Stimulated activated CD8-positive, alpha-beta memory T cell treated with anti-CD3 and anti-CD28 coated beads, Interleukin-15, amount 100 ng/mL, for 1 hour (primary cell): ENCODE data around the gene EFS.
"Not testable (repeated sequence)": the region's sequence is repeated elsewhere in the genome, so short reads cannot be mapped to it uniquely, and the experiment has no call there.

ENCODE experiments used
- DNase-seq: peaks from one replicate; pipeline ENCODE4 v3.0.0-alpha.2; 2020; ENCODE audit warnings: low read depth

EFS gene

GRCh38 chr14:23398348-23398747 is 33.4 kb upstream of the EFS start:
- DNase-seq: no peak

GRCh38 chr14:23396781-23397407 is 31.9 kb upstream of the EFS start:
- no peak for DNase-seq

DNA sequence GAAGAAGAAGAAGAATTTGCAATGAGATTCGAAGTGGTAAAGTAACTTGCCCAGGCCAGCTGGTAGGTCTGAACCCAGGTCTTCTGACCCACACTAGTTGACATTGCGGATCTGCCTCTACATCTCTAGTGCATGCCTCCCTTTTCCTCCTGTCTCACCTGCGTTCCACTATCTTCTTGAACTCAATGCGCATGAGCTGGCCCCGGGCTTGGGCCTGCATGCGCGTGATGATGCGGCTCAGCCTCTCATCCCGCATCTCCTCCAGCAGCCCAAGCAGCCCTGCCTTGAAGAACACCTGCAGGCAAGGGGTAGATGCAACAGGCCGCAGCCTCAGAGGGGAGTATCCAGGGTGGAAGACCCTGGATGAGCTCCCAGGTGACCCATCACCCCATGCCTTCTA is 31.2 kb upstream of the EFS start:
- DNase-seq: no peak

- DNase-seq: no peak
Measured at GRCh38 chr14:23392613-23393012, 27.6 kb upstream of the EFS start.

GRCh38 chr14:23389871-23390270 is 24.9 kb upstream of the EFS start:
- not testable (repeated sequence) for DNase-seq

GRCh38 chr14:23389396-23389795 is 24.4 kb upstream of the EFS start:
- DNase-seq: no peak

GRCh38 chr14:23388996-23389395 is 24.0 kb upstream of the EFS start:
- DNase-seq: no peak

DNA sequence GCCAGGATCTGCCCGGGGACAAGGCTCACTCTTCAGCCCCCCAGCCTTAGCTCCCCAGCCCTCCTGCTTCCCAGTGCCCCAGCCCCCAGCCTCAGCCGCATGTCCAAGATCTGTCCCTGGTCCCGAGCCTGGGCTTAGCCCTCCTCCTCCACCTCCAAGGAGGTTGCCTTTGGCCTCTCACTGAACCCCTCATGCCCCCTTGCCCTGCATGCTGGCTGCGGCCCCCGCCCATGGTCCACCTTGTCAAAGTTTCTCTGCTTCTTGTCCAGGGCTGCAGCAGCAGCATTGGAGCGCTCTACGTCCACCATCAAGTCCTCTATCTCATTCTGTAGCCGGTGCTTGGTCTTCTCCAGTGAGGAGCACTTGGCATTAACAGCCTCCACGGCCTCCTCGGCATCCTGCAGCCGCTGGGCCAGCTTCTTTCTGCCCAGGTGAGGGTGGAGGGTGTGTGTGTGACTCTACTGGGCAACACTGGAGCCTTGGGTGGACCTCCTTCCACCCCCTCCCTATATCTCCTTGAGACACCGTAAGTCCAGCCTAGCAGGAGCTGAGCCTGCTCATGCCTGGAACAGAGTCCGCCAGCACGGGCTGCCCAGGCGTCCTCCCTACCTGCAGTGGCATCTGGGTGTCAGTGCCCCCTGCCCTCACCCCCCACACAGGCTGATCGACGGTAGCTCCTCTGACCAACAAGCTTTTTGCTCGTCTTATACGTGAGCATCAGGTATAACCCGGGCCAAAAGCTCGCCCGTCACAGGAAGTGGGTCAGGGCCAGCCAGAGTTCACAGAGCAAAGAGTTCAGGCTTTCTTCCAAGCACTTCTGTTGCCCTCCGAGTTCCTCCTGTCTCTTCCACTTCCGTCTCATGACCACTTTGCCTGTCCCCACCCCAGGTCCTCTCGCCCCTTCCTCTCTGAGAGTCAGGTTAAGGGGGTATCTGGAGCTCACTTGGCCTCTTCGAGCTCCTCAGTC is 23.2 kb upstream of the EFS start:
- no peak for DNase-seq

DNA sequence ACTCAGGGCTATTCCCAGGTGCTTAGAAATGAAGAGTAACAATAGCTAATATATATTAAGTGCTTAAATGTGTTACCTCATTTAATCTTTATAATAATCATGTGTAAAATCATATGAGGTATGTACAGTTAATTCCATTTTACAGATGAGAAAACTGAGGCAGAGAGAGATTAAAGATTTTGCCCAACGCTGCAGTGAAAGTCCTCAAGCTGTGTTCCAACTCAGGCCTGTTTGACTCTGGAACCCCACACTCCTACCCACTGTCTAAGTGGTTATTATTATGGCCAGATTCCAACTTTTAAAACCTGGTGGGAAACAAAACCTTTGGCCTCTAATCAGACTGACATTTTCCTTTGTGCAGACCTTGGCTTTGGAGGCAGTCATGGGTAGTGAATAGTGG is 22.0 kb upstream of the EFS start:
- no peak for DNase-seq

DNA sequence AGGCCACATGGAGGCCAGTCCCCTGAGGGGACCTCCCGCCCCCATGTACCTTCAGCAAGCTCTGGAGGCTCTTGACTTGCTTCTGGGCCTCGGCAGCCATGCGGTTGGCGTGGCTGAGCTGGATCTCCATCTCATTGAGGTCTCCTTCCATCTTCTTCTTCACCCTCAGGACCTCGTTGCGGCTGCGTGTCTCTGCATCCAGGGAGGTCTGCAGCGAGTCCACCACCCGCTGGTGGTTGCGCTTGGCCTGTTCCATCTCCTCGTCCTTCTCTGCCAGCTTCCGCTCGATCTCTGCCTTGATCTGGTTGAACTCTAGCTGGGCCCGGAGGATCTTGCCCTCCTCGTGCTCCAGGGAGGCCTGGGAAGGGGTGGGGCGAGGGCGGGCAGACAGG is 21.3 kb upstream of the EFS start:
- DNase-seq: not testable (repeated sequence)

GRCh38 chr14:23385642-23386265 is 20.8 kb upstream of the EFS start:
- no peak for DNase-seq

GRCh38 chr14:23385244-23385641 is 20.3 kb upstream of the EFS start:
- no peak for DNase-seq

GRCh38 chr14:23384364-23385080 is 19.6 kb upstream of the EFS start:
- no peak for DNase-seq

GRCh38 chr14:23382731-23383440 is 17.9 kb upstream of the EFS start:
- no peak for DNase-seq

DNA sequence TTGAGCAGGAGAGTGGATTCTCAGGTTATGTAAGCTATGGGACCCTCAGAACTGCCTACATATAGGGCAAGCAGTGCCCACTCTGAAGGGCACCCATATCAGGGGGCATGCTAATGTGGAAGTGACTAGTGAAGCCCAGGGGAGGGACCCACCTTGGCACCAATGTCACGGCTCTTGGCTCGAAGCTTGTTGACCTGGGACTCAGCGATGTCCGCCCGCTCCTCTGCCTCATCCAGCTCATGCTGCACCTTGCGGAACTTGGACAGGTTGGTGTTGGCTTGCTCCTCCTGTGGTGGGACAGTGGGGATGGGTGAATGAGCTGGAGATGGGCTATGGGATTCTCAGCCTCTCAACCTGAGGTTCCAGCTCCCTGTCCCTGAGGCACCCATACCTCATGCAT is 17.3 kb upstream of the EFS start:
- DNase-seq: no peak

DNA sequence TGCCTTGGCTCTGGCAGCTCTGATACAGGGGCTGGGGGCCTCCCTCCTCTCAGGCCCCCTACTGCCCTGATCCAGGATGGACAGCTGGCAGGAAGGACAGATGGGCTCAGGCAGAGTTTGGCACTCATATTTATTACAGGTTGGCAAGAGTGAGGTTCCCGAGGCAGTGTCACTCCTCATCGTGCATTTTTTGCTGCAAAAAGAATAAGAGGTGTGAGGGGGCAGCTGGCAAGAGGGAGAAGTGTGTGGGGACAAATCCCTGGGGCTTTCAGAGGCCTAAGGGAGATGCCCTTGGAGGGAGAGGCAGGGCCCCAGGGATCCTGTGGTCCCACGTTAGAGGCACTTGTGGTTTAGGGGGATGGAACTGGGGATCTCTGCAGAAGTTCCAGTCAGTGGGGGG is 16.9 kb upstream of the EFS start:
- DNase-seq: no peak

DNA sequence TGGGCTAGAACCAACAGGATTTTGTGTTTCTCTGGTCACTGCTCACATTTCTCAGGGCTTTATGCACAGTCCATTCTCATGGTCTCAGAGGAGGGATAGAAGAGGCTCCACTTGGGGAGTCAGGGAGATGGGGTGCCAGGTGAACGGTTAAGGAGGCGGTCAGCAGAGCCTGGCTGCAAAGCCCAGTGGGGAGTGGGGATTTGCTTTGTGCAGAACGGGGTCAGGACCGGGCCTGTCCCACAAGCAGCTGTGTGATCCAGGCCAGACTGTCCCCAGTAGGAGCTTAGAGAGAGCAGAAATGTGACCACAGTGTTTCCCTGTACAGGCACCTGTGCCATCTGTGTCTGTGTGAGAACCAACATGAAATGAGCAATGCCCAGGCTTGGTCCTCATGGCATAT is 16.0 kb upstream of the EFS start:
- no peak for DNase-seq

DNA sequence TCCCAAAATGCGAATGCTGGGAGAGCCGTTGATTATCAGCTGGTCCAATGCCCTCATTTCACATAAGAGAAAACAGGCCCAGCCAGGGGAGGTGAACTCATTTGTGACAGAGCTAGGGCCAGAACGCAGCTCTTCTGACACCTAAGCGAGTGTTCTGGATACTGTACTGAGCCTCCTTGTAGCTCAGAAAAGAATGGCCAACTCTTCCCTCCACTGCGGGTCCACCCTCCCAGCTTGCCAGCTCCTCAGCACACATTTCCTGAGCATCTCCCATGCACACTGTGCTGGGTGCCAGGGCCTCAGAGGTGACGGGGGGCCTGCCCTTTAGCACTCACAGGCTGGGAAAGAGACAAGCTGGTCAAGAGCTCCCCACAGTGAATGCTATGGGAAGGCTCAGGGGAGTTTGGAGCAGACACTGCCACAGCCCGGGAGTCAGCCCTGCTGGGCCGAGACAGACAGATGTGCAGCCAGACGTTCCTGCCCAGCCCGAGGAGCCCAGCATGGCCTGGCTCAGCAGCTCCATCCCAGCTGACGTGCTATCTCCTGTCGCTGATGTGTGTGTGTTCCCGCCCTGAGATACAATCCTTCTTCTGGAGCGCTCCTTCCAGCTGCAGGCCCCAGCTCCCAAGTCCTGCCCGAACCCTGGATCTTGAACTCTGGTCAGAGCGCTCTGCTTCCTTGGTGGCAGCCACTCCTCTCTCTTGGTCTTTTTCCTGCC is 15.4 kb upstream of the EFS start:
- no peak for DNase-seq

GRCh38 chr14:23379366-23380196 is 14.6 kb upstream of the EFS start:
- DNase-seq: peak; percentile 44

DNA sequence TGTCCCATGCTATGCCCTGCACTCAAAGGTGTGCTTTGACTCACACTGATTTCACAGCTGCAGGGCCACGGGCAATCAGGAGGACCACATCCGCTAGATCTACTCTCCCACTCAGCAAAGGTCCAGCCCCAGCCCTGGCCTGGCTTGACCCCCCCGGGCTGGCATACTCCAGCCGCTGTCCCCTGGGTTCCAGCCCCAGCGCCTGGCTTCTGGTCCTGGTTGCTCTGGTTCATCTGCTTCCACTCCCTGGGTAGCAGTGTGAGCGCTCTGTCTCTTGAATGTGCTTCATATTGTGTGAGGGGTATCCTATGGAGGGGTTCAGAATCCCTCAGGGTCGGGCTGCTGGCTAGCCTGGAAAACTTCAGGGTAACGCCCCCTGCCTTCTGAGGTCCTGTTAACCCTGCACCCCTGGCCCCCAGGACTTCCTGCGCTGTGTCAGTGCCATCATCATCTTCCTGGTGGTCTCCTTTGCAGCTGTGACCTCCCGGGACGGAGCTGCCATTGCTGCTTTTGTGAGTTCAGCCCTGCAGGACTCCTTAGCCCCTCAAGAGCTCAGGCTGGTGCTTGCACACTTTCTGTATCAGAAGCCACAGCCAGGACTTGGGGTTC is 13.7 kb upstream of the EFS start:
- DNase-seq: no peak
